ENCODE measurements around the gene OR2V2.
"Not testable (repeated sequence)": the region's sequence is repeated elsewhere in the genome, so short reads cannot be mapped to it uniquely, and the experiment has no call there.

Gene OR2V2

GRCh38 chr5:181111010-181111409, 36.4 kb upstream of the OR2V2 start:
- ATAC-seq: no peak
- TF ChIP-seq ISL1 (CRISPR knock-in tag; IDR thresholded peaks at IDR 0.05): no peak
- TF ChIP-seq, protein P1, sequence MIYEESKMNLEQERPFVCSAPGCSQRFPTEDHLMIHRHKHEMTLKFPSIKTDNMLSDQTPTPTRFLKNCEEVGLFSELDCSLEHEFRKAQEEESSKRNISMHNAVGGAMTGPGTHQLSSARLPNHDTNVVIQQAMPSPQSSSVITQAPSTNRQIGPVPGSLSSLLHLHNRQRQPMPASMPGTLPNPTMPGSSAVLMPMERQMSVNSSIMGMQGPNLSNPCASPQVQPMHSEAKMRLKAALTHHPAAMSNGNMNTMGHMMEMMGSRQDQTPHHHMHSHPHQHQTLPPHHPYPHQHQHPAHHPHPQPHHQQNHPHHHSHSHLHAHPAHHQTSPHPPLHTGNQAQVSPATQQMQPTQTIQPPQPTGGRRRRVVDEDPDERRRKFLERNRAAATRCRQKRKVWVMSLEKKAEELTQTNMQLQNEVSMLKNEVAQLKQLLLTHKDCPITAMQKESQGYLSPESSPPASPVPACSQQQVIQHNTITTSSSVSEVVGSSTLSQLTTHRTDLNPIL (CRISPR knock-in tag; IDR thresholded peaks at IDR 0.05; ENCODE audit: low read depth): no peak
- no peak for TF ChIP-seq BACH2 (CRISPR knock-in tag; IDR thresholded peaks at IDR 0.05; ENCODE audit: borderline replicate concordance)
- TF ChIP-seq ZC3H10 (CRISPR knock-in tag; IDR thresholded peaks at IDR 0.05): no peak
- no peak for TF ChIP-seq TOX (CRISPR knock-in tag; IDR thresholded peaks at IDR 0.05; ENCODE audit: borderline replicate concordance)
- TF ChIP-seq, protein P2, sequence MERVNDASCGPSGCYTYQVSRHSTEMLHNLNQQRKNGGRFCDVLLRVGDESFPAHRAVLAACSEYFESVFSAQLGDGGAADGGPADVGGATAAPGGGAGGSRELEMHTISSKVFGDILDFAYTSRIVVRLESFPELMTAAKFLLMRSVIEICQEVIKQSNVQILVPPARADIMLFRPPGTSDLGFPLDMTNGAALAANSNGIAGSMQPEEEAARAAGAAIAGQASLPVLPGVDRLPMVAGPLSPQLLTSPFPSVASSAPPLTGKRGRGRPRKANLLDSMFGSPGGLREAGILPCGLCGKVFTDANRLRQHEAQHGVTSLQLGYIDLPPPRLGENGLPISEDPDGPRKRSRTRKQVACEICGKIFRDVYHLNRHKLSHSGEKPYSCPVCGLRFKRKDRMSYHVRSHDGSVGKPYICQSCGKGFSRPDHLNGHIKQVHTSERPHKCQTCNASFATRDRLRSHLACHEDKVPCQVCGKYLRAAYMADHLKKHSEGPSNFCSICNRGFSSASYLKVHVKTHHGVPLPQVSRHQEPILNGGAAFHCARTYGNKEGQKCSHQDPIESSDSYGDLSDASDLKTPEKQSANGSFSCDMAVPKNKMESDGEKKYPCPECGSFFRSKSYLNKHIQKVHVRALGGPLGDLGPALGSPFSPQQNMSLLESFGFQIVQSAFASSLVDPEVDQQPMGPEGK (CRISPR knock-in tag; IDR thresholded peaks at IDR 0.05; ENCODE audit: borderline replicate concordance): no peak
- no peak for TF ChIP-seq POU6F1 (CRISPR knock-in tag; IDR thresholded peaks at IDR 0.05; ENCODE audit: borderline replicate concordance, low read depth)
- TF ChIP-seq ZNF70 (CRISPR knock-in tag; IDR thresholded peaks at IDR 0.05): no peak
- no peak for TF ChIP-seq PPARA (CRISPR knock-in tag; IDR thresholded peaks at IDR 0.05; ENCODE audit: borderline replicate concordance)
- TF ChIP-seq ARNTL (CRISPR knock-in tag; IDR thresholded peaks at IDR 0.05; ENCODE audit: borderline replicate concordance, low read depth): no peak

DNA sequence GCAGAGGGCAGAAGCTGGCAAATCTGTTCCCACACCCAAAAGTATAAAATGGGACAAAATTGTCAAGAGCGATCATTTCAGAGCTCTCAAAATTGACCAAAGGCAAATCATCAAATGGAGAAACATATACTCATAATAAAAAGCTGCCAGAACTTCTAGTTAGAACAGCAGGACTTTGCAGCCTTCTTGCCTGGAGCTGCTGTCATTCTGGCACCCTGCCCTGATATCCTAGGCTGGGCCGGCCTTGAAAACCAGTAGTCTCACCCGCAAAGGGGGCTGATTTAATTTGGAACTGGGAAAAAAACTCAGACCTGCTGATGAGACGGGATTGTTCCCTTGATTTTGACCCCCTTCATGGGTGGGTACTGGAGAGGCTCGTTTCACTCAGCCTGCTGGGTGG, 34.9 kb upstream of the OR2V2 start:
- TF ChIP-seq, protein P2 (CRISPR knock-in tag; IDR thresholded peaks at IDR 0.05; ENCODE audit: borderline replicate concordance): no peak
- TF ChIP-seq ESRRG (CRISPR knock-in tag; IDR thresholded peaks at IDR 0.05): no peak
- TF ChIP-seq ZNF70 (CRISPR knock-in tag; IDR thresholded peaks at IDR 0.05): no peak
- no peak for TF ChIP-seq ZFP3 (CRISPR knock-in tag; IDR thresholded peaks at IDR 0.05)
- no peak for TF ChIP-seq OSR1 (CRISPR knock-in tag; IDR thresholded peaks at IDR 0.05)
- TF ChIP-seq RARB (CRISPR knock-in tag; IDR thresholded peaks at IDR 0.05): no peak
- TF ChIP-seq ZNF8 (CRISPR knock-in tag; IDR thresholded peaks at IDR 0.05): no peak
- no peak for TF ChIP-seq PPARA (CRISPR knock-in tag; IDR thresholded peaks at IDR 0.05; ENCODE audit: borderline replicate concordance)
- TF ChIP-seq POU6F1 (CRISPR knock-in tag; IDR thresholded peaks at IDR 0.05; ENCODE audit: borderline replicate concordance, low read depth): no peak
- TF ChIP-seq TOX (CRISPR knock-in tag; IDR thresholded peaks at IDR 0.05; ENCODE audit: borderline replicate concordance): no peak
- TF ChIP-seq ZC3H10 (CRISPR knock-in tag; IDR thresholded peaks at IDR 0.05): no peak
- no peak for TF ChIP-seq CSRNP3 (CRISPR knock-in tag; IDR thresholded peaks at IDR 0.05)
- no peak for ATAC-seq

- ATAC-seq: not testable (repeated sequence)
These were observed 33.8 kb upstream of the OR2V2 start for GRCh38 chr5:181113572-181113971.

DNA sequence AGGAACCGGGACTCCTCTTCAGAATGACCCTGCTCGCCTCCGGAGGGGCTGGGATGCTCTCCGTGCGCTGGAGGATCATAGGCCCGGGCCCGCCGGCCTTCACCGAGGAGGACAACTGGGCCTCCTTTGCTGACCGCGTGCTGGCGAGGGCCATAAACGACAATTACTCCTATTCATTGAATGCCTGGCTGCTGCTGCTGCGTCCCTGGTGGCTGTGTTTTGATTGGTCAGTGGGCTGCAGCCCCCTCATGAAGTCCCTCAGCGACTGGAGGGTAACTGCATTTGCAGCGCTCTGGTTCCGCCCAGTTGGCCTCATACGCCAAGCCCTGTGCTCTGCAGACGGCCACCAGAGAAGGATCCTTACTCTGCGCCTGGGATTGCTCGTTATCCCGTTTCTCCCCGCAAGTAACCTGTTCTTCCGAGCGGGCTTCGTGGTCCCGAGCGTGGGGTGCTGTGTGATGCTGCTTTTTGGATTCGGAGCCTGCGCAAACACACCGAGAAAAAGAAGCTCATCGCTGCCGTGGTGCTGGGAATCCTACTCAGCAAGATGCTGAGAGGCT, 33.0 kb upstream of the OR2V2 start:
- no peak; the same call in 1 of the 3 replicates for ATAC-seq
- TF ChIP-seq ZNF8 (CRISPR knock-in tag; IDR thresholded peaks at IDR 0.05): no peak
- no peak for TF ChIP-seq PPARA (CRISPR knock-in tag; IDR thresholded peaks at IDR 0.05; ENCODE audit: borderline replicate concordance)
- no peak for TF ChIP-seq BACH2 (CRISPR knock-in tag; IDR thresholded peaks at IDR 0.05; ENCODE audit: borderline replicate concordance)
- TF ChIP-seq ZNF565 (CRISPR knock-in tag; conservative IDR thresholded peaks at IDR 0.05; ENCODE audit: low read depth): no peak
- TF ChIP-seq TOX (CRISPR knock-in tag; IDR thresholded peaks at IDR 0.05; ENCODE audit: borderline replicate concordance): no peak
- no peak for TF ChIP-seq ESRRG (CRISPR knock-in tag; IDR thresholded peaks at IDR 0.05)
- no peak for TF ChIP-seq TCF4 (CRISPR knock-in tag; IDR thresholded peaks at IDR 0.05; ENCODE audit: borderline replicate concordance)
- no peak for TF ChIP-seq POU6F1 (CRISPR knock-in tag; IDR thresholded peaks at IDR 0.05; ENCODE audit: borderline replicate concordance, low read depth)
- no peak for TF ChIP-seq OSR1 (CRISPR knock-in tag; IDR thresholded peaks at IDR 0.05)
- TF ChIP-seq, protein P1 (CRISPR knock-in tag; IDR thresholded peaks at IDR 0.05; ENCODE audit: low read depth): no peak
- no peak for TF ChIP-seq ARNTL (CRISPR knock-in tag; IDR thresholded peaks at IDR 0.05; ENCODE audit: borderline replicate concordance, low read depth)
